ENCODE measurements around the gene CCNF.

GRCh38 chr16:2499890-2500429 is 70.7 kb downstream of the CCNF start:
- TF ChIP-seq CTCF (IDR thresholded peaks at IDR 0.05): no peak
- TF ChIP-seq POLR2A (IDR thresholded peaks at IDR 0.05): no peak
